Occipital lobe (tissue), 2 donors: Measurements from ENCODE around the gene TMC5. TPM values are rescaled to one million over a fixed set of nuclear protein-coding genes. Genes with fewer than 3 reads are reported as not detected.
"Not testable (repeated sequence)": the region's sequence is repeated elsewhere in the genome, so short reads cannot be mapped to it uniquely, and the experiment has no call there.

Experiments used
- DNase-seq: peaks from one replicate; lab custom pipeline; 2025; lab: John Stamatoyannopoulos, UW
- total RNA-seq: library from RNA; depleted of rRNA; stranded (reverse); fragments of >200 nt; gene quantifications from one replicate; pipeline ENCODE4 v1.2.3, GENCODE V29; 2014

The TMC5 gene
- total RNA-seq, 1 donor from 2014 or later, result not detected

DNA sequence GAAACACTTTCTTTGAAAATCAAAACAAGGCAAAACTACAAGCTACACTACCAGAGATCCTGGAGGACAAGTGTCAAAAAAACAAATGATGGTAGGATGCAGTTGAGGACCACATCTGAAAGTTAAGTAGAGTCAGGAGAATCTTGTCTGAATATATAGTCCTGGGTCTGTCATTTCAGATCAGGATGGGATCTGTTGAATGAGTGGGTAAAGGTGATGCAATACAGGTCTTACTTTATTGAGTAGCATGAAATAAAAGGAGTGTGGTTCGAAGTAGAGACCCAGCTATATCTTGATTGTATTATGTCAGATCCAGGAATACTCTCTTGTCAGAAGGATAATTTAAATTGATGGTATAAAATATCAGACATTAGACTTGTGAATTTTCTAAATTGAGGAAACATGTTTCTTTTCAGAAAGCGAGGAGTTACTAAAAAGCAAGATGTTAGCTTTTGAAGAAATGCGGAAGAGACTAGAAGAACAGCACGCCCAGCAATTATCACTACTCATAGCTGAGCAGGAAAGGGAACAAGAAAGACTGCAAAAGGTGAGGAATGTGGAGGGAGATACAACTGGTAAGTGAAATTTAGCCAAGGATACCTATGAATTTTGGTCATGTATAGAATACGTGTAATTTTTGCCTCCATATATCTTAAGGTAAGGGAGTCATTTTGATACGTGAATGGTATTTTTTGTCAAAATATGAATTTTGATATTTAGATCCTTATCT, 122.7 kb downstream of the TMC5 start:
- no peak for DNase-seq

- no peak for DNase-seq
Measured at GRCh38 chr16:19542138-19542821, 124.6 kb downstream of the TMC5 start.

- DNase-seq, result not testable (repeated sequence)
Measured at GRCh38 chr16:19543278-19543996, 125.8 kb downstream of the TMC5 start.

DNA sequence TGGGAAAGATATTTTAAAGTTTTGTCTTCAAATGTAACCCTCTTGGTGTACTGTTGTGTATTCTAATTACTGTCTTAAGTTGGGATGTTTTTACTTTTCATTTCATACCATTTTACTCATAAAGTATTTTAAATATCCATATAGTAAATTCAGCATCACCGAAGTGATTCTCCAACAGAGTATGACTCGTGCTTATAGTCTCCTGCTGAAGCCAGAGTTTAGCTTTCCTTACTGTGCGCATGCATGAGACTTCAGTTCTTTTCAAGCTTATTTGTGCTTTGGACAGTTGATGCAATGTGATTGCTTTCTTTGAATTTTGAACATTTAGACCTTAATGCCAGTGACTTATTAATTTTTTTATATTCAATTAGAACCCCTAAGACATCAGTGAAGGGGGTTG, 130.5 kb downstream of the TMC5 start:
- no peak for DNase-seq

Other genes with a start within 250 kb of the TMC5 start
- gene SYT17, start 249.6 kb upstream of the TMC5 start, total RNA-seq, result 6.2 TPM
- gene CLEC19A, start 132.2 kb upstream of the TMC5 start, total RNA-seq, result not detected
- 29.9 TPM for gene GDE1, start 104.2 kb downstream of the TMC5 start, total RNA-seq
- 85.5 TPM for gene CCP110, start 106.1 kb downstream of the TMC5 start, total RNA-seq
- gene VPS35L, start 137.8 kb downstream of the TMC5 start, total RNA-seq, result 43.2 TPM